Caco-2 (cell line): ENCODE results near the gene R3HDM1. TPM values are rescaled to one million over a fixed set of nuclear protein-coding genes. Genes with fewer than 3 reads are reported as not detected.

ENCODE experiments used
- BruUV-seq: library from RNA; stranded (reverse); fragments of 400-500 nt; replicated peaks from 2 replicates; lab custom pipeline; 2021; lab: Mats Ljungman, UMichigan
- CTCF ChIA-PET: fragments of 300-600 bp; sonication (Branson Sonifier 250); formaldehyde crosslinking; loops from one replicate; lab custom pipeline; 2022; ENCODE audit warnings: antibody characterized with exemption; lab: Charles Lee
- POLR2A ChIA-PET: fragments of 300-600 bp; sonication (Branson Sonifier 250); formaldehyde crosslinking; loops from one replicate; lab custom pipeline; 2022; ENCODE audit warnings: antibody characterized with exemption; lab: Charles Lee
- DNase-seq, 2 experiments: peaks; one replicate each; pipeline versions ENCODE4 v3.0.0 to v3.0.0-alpha.2; 2020 to 2022
- H3K27me3 ChIP-seq: replicated peaks from 2 replicates; pipeline ENCODE4 v1.6.0; 2011; ENCODE audit warnings: low read length; ENCODE audit not compliant: control insufficient read depth, insufficient read depth
- H3K36me3 ChIP-seq: 2 replicates; pipeline ENCODE4 v1.5.1; 2011; ENCODE audit warnings: low read length; ENCODE audit not compliant: control insufficient read depth, insufficient read depth
- H3K4me1 ChIP-seq: fragments of 250-450 bp; sonication (Bioruptor Pico); 2 replicates; pipeline ENCODE4 v1.5.1; 2020; ENCODE audit warnings: mild to moderate bottlenecking
- H3K4me3 ChIP-seq: 2 replicates; pipeline ENCODE4 v1.5.1; 2011; ENCODE audit warnings: low read depth, mild to moderate bottlenecking, control low read depth, low read length
- H3K9me3 ChIP-seq: fragments of 250-450 bp; sonication (Bioruptor Pico); 2 replicates; pipeline ENCODE4 v1.5.1; 2020; ENCODE audit warnings: mild to moderate bottlenecking, moderate library complexity
- H3K27ac Mint-ChIP-seq: one replicate; pipeline ENCODE4 v1.8.0; 2022; ENCODE audit warnings: mixed read lengths; ENCODE audit not compliant: unreplicated experiment
- H3K27me3 Mint-ChIP-seq: one replicate; pipeline ENCODE4 v1.8.0; 2022; ENCODE audit warnings: mixed read lengths; ENCODE audit not compliant: insufficient read depth, unreplicated experiment
- H3K36me3 Mint-ChIP-seq: one replicate; pipeline ENCODE4 v1.8.0; 2022; ENCODE audit warnings: mild to moderate bottlenecking, mixed read lengths; ENCODE audit not compliant: insufficient read depth, unreplicated experiment
- H3K4me1 Mint-ChIP-seq: one replicate; pipeline ENCODE4 v1.8.0; 2022; ENCODE audit warnings: low read depth, mixed read lengths; ENCODE audit not compliant: unreplicated experiment
- H3K4me3 Mint-ChIP-seq: one replicate; pipeline ENCODE4 v1.8.0; 2022; ENCODE audit warnings: mild to moderate bottlenecking, moderate library complexity, mixed read lengths; ENCODE audit not compliant: unreplicated experiment
- H3K9me3 Mint-ChIP-seq: one replicate; pipeline ENCODE4 v1.8.0; 2022; ENCODE audit warnings: mixed read lengths; ENCODE audit not compliant: unreplicated experiment
- intact Hi-C: fragments of 100-400 bp; cut with micrococcal nuclease; formaldehyde crosslinking; loops from one replicate; pipeline ENCODE4 v1.10.0; 2022; ENCODE audit not compliant: unreplicated experiment
- total RNA-seq: library from RNA; stranded (reverse); gene quantifications from 2 replicates; pipeline ENCODE4 v1.2.3, GENCODE V29; 2022
- TF ChIP-seq, protein P1 (sequence below), 2 experiments: fragments of 200-600 bp in 1 of 2; IDR thresholded peaks; 1 replicate in 1 of 2; 2 replicates in 1 of 2; pipeline versions ENCODE4 v1.5.1 to v1.8.0; 2011 to 2022; ENCODE audit warnings: antibody characterized with exemption in 1 of 2, control low read depth in 1 of 2, inconsistent platforms in 1 of 2, low read depth in 1 of 2, low read length in 1 of 2, mild to moderate bottlenecking in 1 of 2, moderate library complexity in 1 of 2; ENCODE audit not compliant: insufficient read depth in 1 of 2, severe bottlenecking in 1 of 2, unreplicated experiment in 1 of 2

Gene R3HDM1
- total RNA-seq, 1 experiment from 2014 or later: 44.4 TPM

DNA sequence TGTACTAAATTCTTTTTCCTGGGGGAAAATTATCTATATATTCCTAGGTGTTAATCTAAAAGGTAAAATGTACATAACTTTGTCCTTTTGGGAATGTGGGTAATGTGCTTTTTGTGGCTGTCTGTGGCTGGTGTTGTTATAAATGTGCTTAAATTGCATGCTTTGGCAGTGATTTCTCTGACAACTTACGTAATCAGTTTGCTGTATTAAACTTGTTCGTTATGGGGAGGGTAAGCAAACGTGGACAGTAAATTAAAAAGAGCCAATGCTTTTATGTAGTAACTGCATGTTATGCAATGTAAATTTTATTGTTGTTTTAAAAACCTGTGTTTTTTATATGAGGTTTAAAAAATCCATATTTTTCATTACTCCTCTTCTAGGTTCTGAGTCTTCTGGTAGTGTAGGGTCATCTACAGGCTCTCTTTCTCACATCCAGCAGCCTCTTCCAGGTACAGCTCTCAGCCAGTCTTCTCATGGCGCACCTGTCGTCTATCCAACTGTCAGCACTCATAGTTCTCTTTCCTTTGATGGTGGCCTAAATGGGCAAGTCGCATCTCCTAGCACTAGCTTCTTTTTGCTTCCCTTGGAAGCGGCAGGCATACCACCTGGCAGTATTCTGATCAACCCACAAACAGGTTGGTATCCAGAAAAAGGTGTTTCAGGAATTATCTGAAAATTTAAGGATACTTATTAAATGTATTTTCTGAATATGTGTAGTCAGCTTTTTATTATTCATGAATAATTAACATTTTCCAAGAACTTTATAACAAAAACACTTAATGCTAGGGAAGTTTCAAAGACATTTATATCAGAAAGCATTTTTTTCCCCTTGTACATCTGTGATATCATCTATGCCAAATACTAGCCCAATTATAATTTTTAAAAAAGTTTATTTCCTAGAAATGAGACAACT lies 110.1 kb downstream of the R3HDM1 start:
- intact Hi-C loops: no loop called here
- Histone ChIP-seq H3K4me1 (no peaks in the 10 kb centered on the region), H3K27me3 (no peaks in the 10 kb centered on the region), H3K4me3 (no peak overlapping the region), H3K36me3 (no peaks in the 10 kb centered on the region), H3K9me3 (no peaks in the 10 kb centered on the region)
- no peaks in the 10 kb centered on the region for H3K9me3 Mint-ChIP-seq
- H3K27me3 Mint-ChIP-seq: no peaks in the 10 kb centered on the region
- no peak overlapping the region for H3K27ac Mint-ChIP-seq
- DNase-seq: no peak
- BruUV-seq: no TSS peak
- TF ChIP-seq, protein P1, sequence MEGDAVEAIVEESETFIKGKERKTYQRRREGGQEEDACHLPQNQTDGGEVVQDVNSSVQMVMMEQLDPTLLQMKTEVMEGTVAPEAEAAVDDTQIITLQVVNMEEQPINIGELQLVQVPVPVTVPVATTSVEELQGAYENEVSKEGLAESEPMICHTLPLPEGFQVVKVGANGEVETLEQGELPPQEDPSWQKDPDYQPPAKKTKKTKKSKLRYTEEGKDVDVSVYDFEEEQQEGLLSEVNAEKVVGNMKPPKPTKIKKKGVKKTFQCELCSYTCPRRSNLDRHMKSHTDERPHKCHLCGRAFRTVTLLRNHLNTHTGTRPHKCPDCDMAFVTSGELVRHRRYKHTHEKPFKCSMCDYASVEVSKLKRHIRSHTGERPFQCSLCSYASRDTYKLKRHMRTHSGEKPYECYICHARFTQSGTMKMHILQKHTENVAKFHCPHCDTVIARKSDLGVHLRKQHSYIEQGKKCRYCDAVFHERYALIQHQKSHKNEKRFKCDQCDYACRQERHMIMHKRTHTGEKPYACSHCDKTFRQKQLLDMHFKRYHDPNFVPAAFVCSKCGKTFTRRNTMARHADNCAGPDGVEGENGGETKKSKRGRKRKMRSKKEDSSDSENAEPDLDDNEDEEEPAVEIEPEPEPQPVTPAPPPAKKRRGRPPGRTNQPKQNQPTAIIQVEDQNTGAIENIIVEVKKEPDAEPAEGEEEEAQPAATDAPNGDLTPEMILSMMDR (IDR thresholded peaks at IDR 0.05; ENCODE audit: insufficient read depth in 1 of 2, low read depth in 1 of 2, low read length in 1 of 2, severe bottlenecking in 1 of 2, unreplicated experiment in 1 of 2): no peak
- ChIA-PET CTCF (no interaction called here), POLR2A (no interaction called here)
- H3K4me3 Mint-ChIP-seq: no peak overlapping the region
- no peaks in the 10 kb centered on the region for H3K4me1 Mint-ChIP-seq
- peaks cover 18% of the 10 kb centered on the region for H3K36me3 Mint-ChIP-seq

DNA sequence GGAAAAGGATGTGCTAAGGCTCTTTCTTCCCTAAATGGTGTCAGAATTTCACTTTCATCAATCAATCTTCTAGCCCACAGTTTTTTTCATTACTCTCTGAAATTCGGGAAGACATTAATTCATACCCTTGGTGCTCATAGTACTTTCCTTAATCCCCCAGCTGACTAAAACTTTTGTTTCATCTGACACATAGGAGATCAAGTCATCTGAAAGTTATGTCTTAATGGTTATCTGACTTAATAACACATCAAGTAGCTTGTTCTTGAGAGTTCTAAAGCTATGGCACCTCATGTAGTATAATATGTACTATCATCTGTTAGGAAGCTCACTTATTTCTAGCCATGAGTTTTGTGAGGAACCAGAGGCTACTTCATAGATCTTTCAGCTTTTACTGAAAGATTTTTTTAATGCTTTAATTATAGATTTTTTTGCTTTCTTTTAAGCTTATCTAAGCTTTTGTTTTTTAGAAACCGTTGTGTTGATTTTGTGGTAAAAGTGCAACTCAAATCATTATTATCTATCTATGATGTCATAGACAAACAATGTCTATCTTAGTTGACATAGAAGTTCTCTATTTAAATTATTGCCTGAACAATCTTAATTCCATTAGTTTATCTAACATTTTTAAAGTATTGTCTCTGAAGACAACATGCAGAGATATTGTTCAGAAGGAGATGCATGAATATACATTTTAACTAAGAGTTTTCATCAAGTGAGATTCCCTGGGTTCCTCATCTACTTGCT lies 116.7 kb downstream of the R3HDM1 start:
- H3K4me3 Mint-ChIP-seq: no peak overlapping the region
- POLR2A ChIA-PET: no interaction called here
- Histone ChIP-seq H3K27me3 (no peaks in the 10 kb centered on the region), H3K9me3 (no peaks in the 10 kb centered on the region), H3K4me3 (no peak overlapping the region), H3K4me1 (peaks cover 4% of the 10 kb centered on the region; the same call in 1 of the 2 replicates), H3K36me3 (no peaks in the 10 kb centered on the region)
- intact Hi-C loops: no loop called here
- peaks cover 30% of the 10 kb centered on the region for H3K36me3 Mint-ChIP-seq
- H3K27me3 Mint-ChIP-seq: no peaks in the 10 kb centered on the region
- TF ChIP-seq, protein P1 (IDR thresholded peaks at IDR 0.05; ENCODE audit: insufficient read depth in 1 of 2, low read depth in 1 of 2, low read length in 1 of 2, severe bottlenecking in 1 of 2, unreplicated experiment in 1 of 2): no peak
- H3K9me3 Mint-ChIP-seq: no peaks in the 10 kb centered on the region
- BruUV-seq: no TSS peak
- CTCF ChIA-PET: no interaction called here
- H3K27ac Mint-ChIP-seq: no peak overlapping the region
- H3K4me1 Mint-ChIP-seq: no peaks in the 10 kb centered on the region
- DNase-seq: no peak

DNA sequence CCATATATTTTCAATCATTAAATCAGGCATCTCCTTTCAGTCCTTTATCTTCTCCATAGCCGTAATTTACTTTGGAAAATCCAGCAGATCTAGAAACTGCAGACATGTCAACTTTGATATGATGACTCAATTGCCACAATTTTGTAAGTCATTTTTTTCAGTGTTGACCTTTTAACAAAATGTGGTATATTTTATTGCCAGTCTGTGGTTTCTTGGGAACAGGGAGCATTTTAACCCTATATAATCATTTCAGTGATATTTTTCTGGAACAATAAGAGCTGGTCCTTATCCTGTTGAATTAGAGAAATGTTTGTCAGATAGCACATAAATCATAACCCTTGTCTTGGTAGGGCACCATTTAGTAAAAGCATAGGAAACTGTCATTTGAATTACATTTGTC lies 119.4 kb downstream of the R3HDM1 start:
- Histone ChIP-seq H3K4me3 (no peak overlapping the region), H3K9me3 (no peaks in the 10 kb centered on the region), H3K27me3 (no peaks in the 10 kb centered on the region), H3K4me1 (peaks cover 4% of the 10 kb centered on the region; the same call in 1 of the 2 replicates), H3K36me3 (no peaks in the 10 kb centered on the region)
- intact Hi-C loops: no loop called here
- BruUV-seq: no TSS peak
- Mint-ChIP-seq H3K4me3 (no peak overlapping the region), H3K4me1 (no peaks in the 10 kb centered on the region), H3K9me3 (no peaks in the 10 kb centered on the region), H3K27ac (no peak overlapping the region), H3K36me3 (peaks cover 42% of the 10 kb centered on the region), H3K27me3 (no peaks in the 10 kb centered on the region)
- ChIA-PET CTCF (no interaction called here), POLR2A (interaction anchor here (0.6 kb wide), 1 partner anchor 254 kb away, joined by 3 read pairs; no protein-coding TSS in a partner anchor)
- DNase-seq: no peak
- TF ChIP-seq, protein P1 (IDR thresholded peaks at IDR 0.05; ENCODE audit: insufficient read depth in 1 of 2, low read depth in 1 of 2, low read length in 1 of 2, severe bottlenecking in 1 of 2, unreplicated experiment in 1 of 2): no peak
